GM12875 (cell line): Measurements from ENCODE around the gene COL24A1.

ENCODE experiments used
- H3K4me3 ChIP-seq: one replicate; pipeline ENCODE4 v1.5.1; 2011; ENCODE audit warnings: low read depth, low read length, control low read depth
- CTCF ChIP-seq: IDR thresholded peaks from 2 replicates; pipeline ENCODE4 v1.5.1; 2011; ENCODE audit warnings: low read depth, mild to moderate bottlenecking, control low read depth, inconsistent platforms, low read length, moderate library complexity, borderline replicate concordance; ENCODE audit not compliant: insufficient read depth

Gene COL24A1

GRCh38 chr1:86176226-86176625, 19.7 kb upstream of the COL24A1 start:
- no peak for TF ChIP-seq CTCF
- H3K4me3 ChIP-seq: no peak overlapping the region

GRCh38 chr1:86175756-86176155, 19.2 kb upstream of the COL24A1 start:
- no peak overlapping the region for H3K4me3 ChIP-seq
- TF ChIP-seq CTCF: no peak

- H3K4me3 ChIP-seq: no peak overlapping the region
- no peak for TF ChIP-seq CTCF
These were observed 13.1 kb upstream of the COL24A1 start for GRCh38 chr1:86169625-86170024.

- no peak overlapping the region for H3K4me3 ChIP-seq
- no peak for TF ChIP-seq CTCF
These were observed 3.2 kb upstream of the COL24A1 start for GRCh38 chr1:86159800-86160199.

GRCh38 chr1:86155807-86156565, 586 bp downstream of the COL24A1 start:
- no peak for TF ChIP-seq CTCF
- H3K4me3 ChIP-seq: no peak overlapping the region

- no peak overlapping the region for H3K4me3 ChIP-seq
- no peak for TF ChIP-seq CTCF
These were observed 1.3 kb downstream of the COL24A1 start for GRCh38 chr1:86155051-86155806.
